ENCODE measurements around the gene RBM33.

- TF ChIP-seq USF1 (IDR thresholded peaks at IDR 0.05), result no peak
- TF ChIP-seq EP300 (IDR thresholded peaks at IDR 0.05; ENCODE audit: borderline replicate concordance), result no peak
- TF ChIP-seq REST (IDR thresholded peaks at IDR 0.05; ENCODE audit: low read depth), result no peak
- TF ChIP-seq YY1 (IDR thresholded peaks at IDR 0.05; ENCODE audit: low read depth), result no peak
- TF ChIP-seq CEBPB (IDR thresholded peaks at IDR 0.05), result no peak
- TF ChIP-seq FOXM1 (IDR thresholded peaks at IDR 0.05; ENCODE audit: borderline replicate concordance, low read depth), result no peak
Measured at GRCh38 chr7:155755026-155755425, 110.6 kb downstream of the RBM33 start.
